Chondrocyte (in vitro differentiated cells): Measurements from ENCODE around the gene ATP5PO. TPM values are rescaled to one million over a fixed set of nuclear protein-coding genes. Genes with fewer than 3 reads are reported as not detected.
A peak's percentile ranks its signal among the peaks of the same experiment; 100 is the strongest.
"Not testable (repeated sequence)": the region's sequence is repeated elsewhere in the genome, so short reads cannot be mapped to it uniquely, and the experiment has no call there.

Source experiments
- DNase-seq: peaks from one replicate; pipeline ENCODE4 v3.0.0; 2021; ENCODE audit warnings: mixed read lengths, low spot score
- H3K27ac Mint-ChIP-seq: one replicate; pipeline ENCODE4 v1.8.0; 2021; ENCODE audit warnings: mild to moderate bottlenecking, moderate library complexity, mixed read lengths; ENCODE audit not compliant: unreplicated experiment
- H3K27me3 Mint-ChIP-seq: 2 replicates; pipeline ENCODE4 v1.8.0; 2021; ENCODE audit warnings: low read depth, mixed read lengths
- H3K36me3 Mint-ChIP-seq: 2 replicates; pipeline ENCODE4 v1.8.0; 2021; ENCODE audit warnings: low read depth, mixed read lengths
- H3K4me1 Mint-ChIP-seq: 2 replicates; pipeline ENCODE4 v1.8.0; 2021; ENCODE audit warnings: low read depth, mild to moderate bottlenecking, mixed read lengths
- H3K4me3 Mint-ChIP-seq: one replicate; pipeline ENCODE4 v1.8.0; 2021; ENCODE audit warnings: mild to moderate bottlenecking, moderate library complexity, mixed read lengths; ENCODE audit not compliant: unreplicated experiment
- H3K9me3 Mint-ChIP-seq: 2 replicates; pipeline ENCODE4 v1.8.0; 2021; ENCODE audit warnings: low read depth, mixed read lengths
- CTCF ChIP-seq: fragments of 200-600 bp; sonication (generic); IDR thresholded peaks from 2 replicates; pipeline ENCODE4 v1.5.0; 2021; ENCODE audit warnings: antibody characterized with exemption, mild to moderate bottlenecking, moderate library complexity
- total RNA-seq: library from RNA; stranded (reverse); gene quantifications from 3 replicates; pipeline ENCODE4 v1.2.1, GENCODE V29; 2021

The ATP5PO gene
- total RNA-seq, 1 donor from 2014 or later, result 129 TPM

GRCh38 chr21:33864150-33864549 lies 51.5 kb downstream of the ATP5PO start:
- H3K4me3 Mint-ChIP-seq, result no peak overlapping the region
- no peaks in the 10 kb centered on the region for H3K4me1 Mint-ChIP-seq
- no peak for DNase-seq
- H3K27ac Mint-ChIP-seq, result no peak overlapping the region
- no peaks in the 10 kb centered on the region for H3K9me3 Mint-ChIP-seq
- H3K27me3 Mint-ChIP-seq, result no peaks in the 10 kb centered on the region
- TF ChIP-seq CTCF, result no peak
- no peaks in the 10 kb centered on the region for H3K36me3 Mint-ChIP-seq

GRCh38 chr21:33863191-33863590 lies 52.4 kb downstream of the ATP5PO start:
- H3K4me3 Mint-ChIP-seq, H3K27ac Mint-ChIP-seq, H3K4me1 Mint-ChIP-seq, DNase-seq, H3K9me3 Mint-ChIP-seq, H3K27me3 Mint-ChIP-seq, H3K36me3 Mint-ChIP-seq: not testable (repeated sequence)

- no peaks in the 10 kb centered on the region for H3K4me1 Mint-ChIP-seq
- TF ChIP-seq CTCF, result no peak
- H3K9me3 Mint-ChIP-seq, result no peaks in the 10 kb centered on the region
- no peak overlapping the region for H3K4me3 Mint-ChIP-seq
- DNase-seq, result peak; percentile 6
- no peaks in the 10 kb centered on the region for H3K27me3 Mint-ChIP-seq
- no peaks in the 10 kb centered on the region for H3K36me3 Mint-ChIP-seq
- H3K27ac Mint-ChIP-seq, result no peak overlapping the region
Measured at GRCh38 chr21:33861125-33861524, 54.5 kb downstream of the ATP5PO start.

- TF ChIP-seq CTCF, result no peak
- Mint-ChIP-seq H3K36me3 (no peaks in the 10 kb centered on the region), H3K27me3 (no peaks in the 10 kb centered on the region), H3K27ac (no peak overlapping the region), H3K4me1 (no peaks in the 10 kb centered on the region), H3K9me3 (no peaks in the 10 kb centered on the region), H3K4me3 (no peak overlapping the region)
- DNase-seq, result no peak
Measured at GRCh38 chr21:33860332-33860879, 55.2 kb downstream of the ATP5PO start.

- no peaks in the 10 kb centered on the region for H3K27me3 Mint-ChIP-seq
- no peak for TF ChIP-seq CTCF
- no peak for DNase-seq
- no peaks in the 10 kb centered on the region for H3K9me3 Mint-ChIP-seq
- peaks cover 4% of the 10 kb centered on the region for H3K4me1 Mint-ChIP-seq
- no peak overlapping the region for H3K4me3 Mint-ChIP-seq
- no peaks in the 10 kb centered on the region for H3K36me3 Mint-ChIP-seq
- H3K27ac Mint-ChIP-seq, result no peak overlapping the region
Measured at GRCh38 chr21:33859373-33860102, 56.1 kb downstream of the ATP5PO start.
